T-helper 9 cell (primary cell): ENCODE measurements around the gene GPALPP1.
"Not testable (repeated sequence)": the region's sequence is repeated elsewhere in the genome, so short reads cannot be mapped to it uniquely, and the experiment has no call there.

Experiments
- DNase-seq: peaks from one replicate; pipeline ENCODE4 v3.0.0-alpha.2; 2020

GPALPP1 gene

GRCh38 chr13:45007225-45007624 is 17.9 kb downstream of the GPALPP1 start:
- no peak for DNase-seq

GRCh38 chr13:45007823-45008222 is 18.5 kb downstream of the GPALPP1 start:
- DNase-seq, result no peak

- DNase-seq, result no peak
Observed at GRCh38 chr13:45011198-45011597, 21.9 kb downstream of the GPALPP1 start.

GRCh38 chr13:45015300-45015699 is 26.0 kb downstream of the GPALPP1 start:
- DNase-seq, result no peak

- no peak for DNase-seq
Observed at GRCh38 chr13:45016792-45017425, 27.6 kb downstream of the GPALPP1 start.

- not testable (repeated sequence) for DNase-seq
Observed at GRCh38 chr13:45019981-45020380, 30.6 kb downstream of the GPALPP1 start.

- no peak for DNase-seq
Observed at GRCh38 chr13:45021250-45021649, 31.9 kb downstream of the GPALPP1 start.

GRCh38 chr13:45024847-45025246 is 35.5 kb downstream of the GPALPP1 start:
- no peak for DNase-seq

GRCh38 chr13:45034342-45034741 is 45.0 kb downstream of the GPALPP1 start:
- no peak for DNase-seq

- no peak for DNase-seq
Observed at GRCh38 chr13:45036206-45036605, 46.9 kb downstream of the GPALPP1 start.

- no peak for DNase-seq
Observed at GRCh38 chr13:45040173-45040572, 50.8 kb downstream of the GPALPP1 start.

GRCh38 chr13:45040622-45041021 is 51.3 kb downstream of the GPALPP1 start:
- no peak for DNase-seq

- no peak for DNase-seq
Observed at GRCh38 chr13:45042539-45042938, 53.2 kb downstream of the GPALPP1 start.

GRCh38 chr13:45046445-45046844 is 57.1 kb downstream of the GPALPP1 start:
- DNase-seq, result no peak

GRCh38 chr13:45047394-45048310 is 58.3 kb downstream of the GPALPP1 start:
- DNase-seq, result peak; percentile 60

GRCh38 chr13:45048890-45049407 is 59.6 kb downstream of the GPALPP1 start:
- no peak for DNase-seq

GRCh38 chr13:45049478-45049877 is 60.1 kb downstream of the GPALPP1 start:
- DNase-seq, result no peak

GRCh38 chr13:45051315-45051714 is 62.0 kb downstream of the GPALPP1 start:
- no peak for DNase-seq

- no peak for DNase-seq
Observed at GRCh38 chr13:45055198-45055901, 66.0 kb downstream of the GPALPP1 start.

GRCh38 chr13:45055902-45056648 is 66.7 kb downstream of the GPALPP1 start:
- no peak for DNase-seq

- DNase-seq, result no peak
Observed at GRCh38 chr13:45060062-45060461, 70.7 kb downstream of the GPALPP1 start.

- DNase-seq, result no peak
Observed at GRCh38 chr13:45063261-45063860, 74.0 kb downstream of the GPALPP1 start.
